CD4-positive, alpha-beta T cell treated with Interferon gamma for 1 hour (primary cell): Measurements from ENCODE around the gene IL10RA.

ENCODE experiments used
- DNase-seq: peaks from one replicate; pipeline ENCODE4 v3.0.0-alpha.2; 2020

IL10RA gene

DNA sequence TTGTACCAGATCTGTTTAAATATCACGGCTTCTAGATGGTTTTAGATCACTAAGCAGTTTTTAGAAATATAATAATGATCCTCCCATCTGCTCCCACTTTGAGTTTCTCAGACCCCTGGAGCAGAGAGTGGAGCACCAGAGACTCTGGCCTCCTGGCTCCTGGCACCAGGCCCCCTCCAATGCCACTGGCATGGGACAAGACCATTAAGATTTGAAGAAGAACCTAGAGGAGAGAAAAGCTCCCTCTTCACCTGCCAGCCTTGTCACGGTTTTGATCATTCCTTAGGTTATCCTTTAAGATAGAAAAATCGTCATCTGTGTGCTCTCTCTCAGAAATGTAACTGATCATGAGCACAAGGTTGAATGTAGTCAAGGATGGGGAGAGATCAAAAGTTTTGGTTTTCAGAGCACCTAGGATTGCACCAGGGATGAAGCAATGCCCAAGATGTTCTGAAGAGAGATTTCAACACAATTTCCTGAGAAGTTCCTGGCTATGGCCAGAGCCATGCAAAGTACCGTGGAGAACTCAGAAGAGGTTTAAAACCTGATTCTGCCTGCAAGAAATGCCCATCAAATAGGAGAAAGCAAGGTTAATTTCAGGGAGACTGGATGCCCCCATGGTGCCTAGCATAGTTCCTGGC, 22.2 kb downstream of the IL10RA start:
- no peak for DNase-seq

DNA sequence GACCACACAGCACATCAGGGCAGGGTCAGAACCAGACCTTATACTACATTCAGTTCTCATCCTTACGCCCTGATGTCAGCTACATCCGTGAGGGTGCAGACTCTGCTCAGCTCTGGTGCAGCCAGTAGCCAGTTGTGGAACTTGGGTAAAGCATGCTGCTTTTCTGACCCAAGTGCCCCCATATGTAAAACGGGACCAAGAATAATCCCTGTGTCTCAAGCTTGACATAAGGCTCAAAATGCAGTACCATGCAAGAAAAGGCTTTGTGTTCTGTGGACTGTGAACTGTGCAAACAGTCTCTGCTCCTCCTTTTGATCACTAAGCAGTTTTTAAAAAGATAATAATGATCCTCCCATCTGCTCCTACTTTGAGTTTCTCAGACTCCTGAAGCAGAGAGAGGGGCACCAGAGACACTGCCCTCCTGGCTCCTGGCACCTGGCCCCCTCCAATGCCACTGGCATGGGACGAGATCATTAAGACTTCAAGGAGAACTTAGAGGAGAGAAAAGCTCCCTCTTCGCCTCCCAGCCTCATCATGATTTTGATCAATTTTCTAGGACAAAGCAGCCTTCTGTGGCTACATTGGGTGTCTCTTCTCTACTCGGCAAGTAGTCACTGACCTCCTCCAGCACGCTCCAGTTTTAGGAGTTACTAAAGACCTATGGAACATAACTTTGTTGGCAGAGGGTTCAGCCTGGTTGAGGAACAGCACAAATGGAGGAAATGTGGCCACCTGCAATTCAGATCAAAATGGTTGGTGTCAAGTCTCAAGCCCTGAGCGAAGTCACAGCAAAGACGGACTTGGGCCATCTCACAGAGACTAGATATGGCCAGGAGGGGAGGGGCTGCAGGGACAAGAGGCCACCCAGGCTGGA, 23.9 kb downstream of the IL10RA start:
- DNase-seq: no peak

DNA sequence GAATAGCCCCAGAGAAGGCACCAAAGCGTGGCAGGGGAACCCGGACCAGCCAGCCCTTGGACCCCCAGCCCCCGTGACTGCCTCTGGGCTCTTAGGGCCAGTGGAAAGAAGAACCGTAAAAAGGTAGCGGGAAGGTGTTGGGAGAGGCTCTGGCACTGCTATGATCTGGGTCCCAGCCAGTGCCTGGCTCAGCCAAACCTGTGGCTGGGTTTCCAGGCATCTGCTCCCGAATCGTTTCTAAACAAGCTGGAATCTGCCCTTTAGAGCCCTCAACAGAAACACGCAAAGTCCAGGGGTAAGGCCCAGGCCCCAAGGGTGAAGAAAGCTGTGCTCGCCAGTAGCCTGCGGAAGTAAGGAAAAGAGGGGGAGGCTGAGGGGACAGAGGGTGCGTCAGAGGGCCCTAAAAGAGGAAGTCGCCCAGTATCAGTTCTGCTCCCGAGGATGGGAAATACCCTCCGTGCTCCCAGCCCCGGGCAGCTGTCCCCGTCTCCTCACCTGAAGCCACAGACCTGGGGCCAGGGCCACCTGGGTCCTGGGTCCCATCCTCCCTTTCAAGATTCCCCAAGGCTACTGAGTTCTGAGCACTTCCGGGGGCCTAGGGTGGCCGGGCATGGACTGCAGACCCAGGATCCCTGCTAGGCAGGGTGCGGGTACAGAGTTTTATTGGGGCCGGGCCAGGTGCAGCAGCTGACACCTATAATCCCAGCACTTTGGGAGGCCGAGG, 24.7 kb downstream of the IL10RA start:
- DNase-seq: peak; percentile 88

GRCh38 chr11:118012083-118012669, 26.0 kb downstream of the IL10RA start:
- peak; percentile 71 for DNase-seq

DNA sequence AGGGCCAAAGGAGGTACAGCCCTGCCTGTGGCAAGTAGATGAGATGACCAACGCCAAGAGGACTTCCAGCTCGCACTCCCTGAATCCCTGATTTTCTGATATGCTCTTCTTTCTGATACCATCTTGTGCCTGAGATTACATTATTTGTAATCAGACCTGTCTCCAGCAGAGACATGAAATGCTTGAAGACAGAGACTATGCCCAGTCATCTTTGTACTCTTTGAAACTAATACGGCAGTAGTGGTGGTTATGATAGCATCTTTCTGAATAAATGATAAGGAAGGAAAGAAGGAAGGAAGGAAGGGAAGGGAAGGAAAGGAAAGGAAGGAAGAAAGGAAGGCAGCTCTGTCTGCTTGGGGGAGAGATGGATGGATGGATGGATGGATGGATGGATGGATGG, 27.8 kb downstream of the IL10RA start:
- no peak for DNase-seq

- no peak for DNase-seq
Measured at GRCh38 chr11:118015385-118015841, 29.2 kb downstream of the IL10RA start.

GRCh38 chr11:118016104-118016503, 29.9 kb downstream of the IL10RA start:
- no peak for DNase-seq

GRCh38 chr11:118017111-118017510, 30.9 kb downstream of the IL10RA start:
- no peak for DNase-seq

GRCh38 chr11:118017631-118018315, 31.6 kb downstream of the IL10RA start:
- no peak for DNase-seq

GRCh38 chr11:118018401-118018800, 32.2 kb downstream of the IL10RA start:
- DNase-seq: no peak

- no peak for DNase-seq
Measured at GRCh38 chr11:118021146-118021545, 35.0 kb downstream of the IL10RA start.

- no peak for DNase-seq
Measured at GRCh38 chr11:118027694-118028093, 41.5 kb downstream of the IL10RA start.

DNA sequence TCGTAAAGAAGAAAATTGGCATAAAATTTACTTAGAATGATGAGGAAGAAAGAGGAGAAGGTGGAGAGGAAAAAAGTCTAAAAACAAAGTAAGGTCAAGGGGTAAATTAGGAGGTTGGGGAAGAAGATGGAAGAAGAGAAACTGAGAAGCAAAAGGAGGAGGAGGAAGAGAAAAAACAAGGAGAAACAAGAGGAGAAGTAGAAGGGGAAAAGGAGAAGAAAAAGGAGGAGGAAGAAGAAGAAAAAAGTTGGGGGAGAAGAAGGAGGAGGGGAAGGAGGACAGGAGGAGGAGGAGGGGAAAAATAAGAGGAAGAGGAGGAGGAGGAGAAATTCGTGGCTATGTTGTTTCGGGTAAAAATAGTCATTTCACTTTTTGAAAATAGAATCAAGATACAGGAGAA, 42.4 kb downstream of the IL10RA start:
- DNase-seq: no peak

DNA sequence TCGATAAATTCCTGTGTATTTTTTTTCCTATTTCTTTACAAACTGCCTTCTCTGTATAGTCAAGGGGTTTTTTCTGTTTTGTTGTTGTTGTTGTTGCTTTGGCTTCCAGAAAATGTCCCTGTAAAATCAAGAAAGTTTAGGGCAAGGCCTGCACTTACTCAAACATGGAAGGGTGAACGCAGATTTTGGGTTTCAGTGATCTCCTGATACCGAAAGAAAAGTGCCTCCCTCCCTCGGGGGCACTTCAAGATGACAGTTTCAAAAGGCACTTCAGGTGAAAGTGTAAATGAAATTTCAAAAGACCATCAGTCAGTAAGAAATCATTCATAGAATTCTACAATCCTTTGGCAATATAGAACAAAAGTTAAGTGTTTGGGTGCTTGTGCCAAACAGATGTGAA, 47.2 kb downstream of the IL10RA start:
- no peak for DNase-seq

DNA sequence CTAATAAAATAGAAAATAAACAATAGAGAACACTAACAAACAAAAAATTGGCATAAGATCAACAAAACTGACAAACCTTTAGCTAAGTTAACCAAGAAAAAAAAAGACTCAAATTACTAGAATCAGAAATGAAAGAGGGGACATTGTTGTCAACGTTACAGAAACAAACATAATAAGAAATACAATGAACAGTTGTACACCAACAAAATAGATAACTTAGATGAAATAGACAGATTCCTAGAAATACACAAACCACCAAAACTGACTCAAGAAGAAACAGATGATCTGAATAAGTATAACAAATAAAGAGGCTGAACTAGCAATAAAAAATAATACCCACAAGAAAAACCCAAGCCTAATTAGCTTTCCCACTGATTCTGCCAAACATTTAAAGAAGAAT, 55.9 kb downstream of the IL10RA start:
- no peak for DNase-seq

- DNase-seq: no peak
Measured at GRCh38 chr11:118042796-118043195, 56.6 kb downstream of the IL10RA start.

DNA sequence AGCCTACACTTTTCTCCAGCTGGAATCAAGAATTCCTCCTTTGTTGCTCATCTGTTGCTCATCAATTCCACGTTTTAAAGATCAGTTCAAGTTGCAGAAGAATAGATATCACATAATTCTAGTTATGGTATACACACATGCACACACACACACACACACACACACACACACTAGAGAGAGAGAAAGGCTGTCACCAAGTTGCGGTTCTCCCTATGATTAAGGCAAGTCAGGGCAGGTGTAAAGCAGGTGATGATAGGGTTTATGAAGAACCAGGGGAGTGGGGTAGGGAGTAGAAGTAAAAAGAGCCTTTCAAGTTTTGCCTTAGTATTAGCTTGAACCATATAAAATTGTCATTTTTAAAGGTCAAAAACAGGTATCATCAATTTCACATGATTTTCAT, 59.0 kb downstream of the IL10RA start:
- DNase-seq: no peak

DNA sequence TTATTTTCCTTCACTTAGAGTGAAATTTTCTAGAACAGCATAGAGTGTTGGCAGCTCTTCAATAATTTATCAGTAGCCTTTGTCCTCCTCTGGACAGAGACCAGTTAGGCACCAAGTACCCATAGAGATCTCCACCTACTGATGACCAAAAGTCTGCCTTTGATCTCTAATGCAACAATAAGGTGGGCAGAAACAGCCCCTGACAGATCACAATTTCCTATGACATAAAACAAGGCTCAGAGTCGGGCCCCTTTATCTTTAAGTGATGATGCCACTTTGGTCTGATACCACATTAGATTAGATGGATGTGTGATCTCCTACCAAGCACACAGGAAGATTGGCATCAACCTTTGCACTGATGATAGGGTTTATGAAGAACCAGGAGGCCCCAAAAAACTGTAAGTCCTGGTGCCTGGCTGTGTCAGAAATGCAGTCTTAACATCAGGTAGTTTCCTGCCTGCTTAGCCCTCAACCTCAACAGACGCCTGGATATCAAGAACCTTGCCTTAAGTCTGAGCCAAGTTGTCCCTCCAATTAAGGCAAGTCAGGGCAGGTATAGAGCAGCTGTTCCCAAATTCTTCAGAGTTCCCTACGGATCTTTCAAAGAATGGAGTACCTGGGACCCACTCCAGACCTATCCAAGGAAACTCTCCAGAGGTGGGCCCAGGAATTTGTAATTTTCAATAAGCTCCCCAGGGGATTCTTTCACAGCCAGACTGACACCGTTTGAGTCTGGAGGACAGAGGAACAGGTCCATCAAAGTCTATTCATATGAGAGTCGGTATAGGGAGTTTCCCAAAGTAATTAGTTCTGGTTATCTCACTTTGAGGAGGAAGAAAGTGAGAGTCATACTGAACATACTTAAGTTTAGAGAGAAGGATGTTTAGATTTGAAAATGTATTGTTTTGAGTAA, 60.1 kb downstream of the IL10RA start:
- DNase-seq: peak; percentile 14

DNA sequence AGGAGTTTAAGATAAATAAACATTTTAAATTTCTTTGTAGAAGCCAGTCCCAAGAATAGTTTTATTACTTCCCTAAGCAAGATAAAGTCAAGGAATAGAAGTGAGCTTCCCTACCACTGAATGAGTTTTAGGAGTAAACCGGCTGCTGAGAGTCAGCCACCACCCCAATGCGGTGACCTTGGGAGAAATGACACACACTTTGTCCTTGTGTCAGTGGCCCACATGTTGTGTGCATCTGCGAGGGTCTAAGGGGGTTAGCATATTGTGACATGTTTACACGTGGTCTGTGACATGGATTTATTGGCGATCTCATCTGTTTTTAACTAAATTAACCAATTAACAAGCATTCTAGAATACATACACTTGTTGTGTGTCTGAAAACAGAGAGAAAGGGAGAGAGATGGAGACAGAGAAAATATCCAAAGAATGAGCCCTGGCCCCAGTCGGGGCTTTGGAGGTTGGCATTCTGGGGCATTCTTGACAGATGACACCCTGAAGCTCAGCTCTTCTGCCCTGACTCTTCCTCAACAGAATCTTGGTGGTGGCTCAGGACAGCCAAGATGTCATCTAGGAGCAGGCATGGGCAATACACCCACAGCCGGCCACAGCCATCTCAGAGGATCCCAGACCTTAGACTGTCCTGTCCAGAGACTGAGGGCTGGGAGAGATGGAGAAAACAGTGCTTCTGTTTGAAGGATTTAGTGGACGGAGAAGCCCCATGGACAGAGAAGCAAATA, 60.9 kb downstream of the IL10RA start:
- no peak for DNase-seq

- DNase-seq: no peak
Measured at GRCh38 chr11:118047749-118048148, 61.6 kb downstream of the IL10RA start.
